Measurements from ENCODE around the gene AFTPH.

AFTPH gene

DNA sequence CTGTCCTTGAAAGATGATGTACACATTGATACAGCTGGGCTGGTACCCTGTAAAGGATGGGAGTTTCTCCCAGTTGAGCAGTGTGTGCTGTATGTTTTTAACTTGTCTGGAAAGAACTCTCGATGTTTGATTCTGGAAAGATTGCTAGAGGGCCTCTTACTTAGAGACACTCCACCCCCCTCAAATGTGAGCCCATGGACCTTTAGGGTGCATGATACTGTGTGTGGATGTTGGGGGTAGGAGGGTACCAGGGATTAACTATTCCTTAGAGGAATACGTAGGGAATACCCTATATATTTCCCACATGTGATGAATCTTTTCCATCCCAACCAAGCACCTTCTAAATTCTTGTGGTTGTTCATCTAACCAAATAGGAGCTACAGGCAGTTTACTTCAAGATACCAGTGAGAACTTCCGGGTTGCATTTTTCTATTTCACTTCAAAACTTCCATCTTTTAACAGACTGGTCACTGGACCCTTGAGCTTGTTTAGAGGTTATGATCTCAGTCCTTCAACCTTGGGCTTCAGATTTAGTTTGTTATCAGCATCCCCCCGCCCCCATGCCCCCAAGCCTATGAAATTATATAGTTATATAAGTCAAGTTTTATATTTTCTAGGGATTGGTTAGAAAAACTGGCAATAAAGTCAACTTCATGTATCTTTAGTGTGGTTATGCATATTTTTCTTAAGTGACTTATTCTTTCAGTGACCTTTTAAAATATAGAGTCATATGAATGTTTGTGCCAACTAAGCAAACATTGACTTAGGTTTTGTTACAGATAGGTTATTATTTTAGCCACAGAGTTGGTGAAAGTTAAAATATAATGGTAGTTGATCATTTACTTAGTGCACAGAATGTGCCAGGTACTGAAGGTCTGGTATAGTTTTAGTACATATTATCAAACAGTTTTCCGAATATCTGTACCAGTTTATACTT, 18.2 kb downstream of the AFTPH start:
- no peak for DNase-seq

- DNase-seq = no peak
Measured at GRCh38 chr2:64543008-64543697, 19.0 kb downstream of the AFTPH start.

GRCh38 chr2:64548761-64549160, 24.6 kb downstream of the AFTPH start:
- DNase-seq = no peak

DNA sequence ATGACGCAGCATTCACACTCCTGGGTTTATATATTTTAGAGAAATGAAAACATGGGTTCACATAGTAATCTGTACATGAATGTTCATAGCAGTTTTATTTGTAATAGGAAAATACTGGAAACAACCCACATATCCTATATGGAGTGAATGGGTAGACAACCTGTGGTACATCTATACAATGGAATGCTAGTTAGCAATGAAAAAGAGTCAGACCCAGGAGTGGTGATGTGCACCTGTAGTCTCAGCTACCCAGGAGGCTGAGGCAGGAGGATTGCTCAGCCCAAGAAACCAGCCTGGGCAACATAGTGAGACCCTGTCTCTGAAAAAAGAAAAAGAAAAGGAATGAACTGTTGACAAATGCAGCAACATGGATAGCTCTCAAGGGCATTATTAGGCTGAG, 25.9 kb downstream of the AFTPH start:
- DNase-seq = no peak

DNA sequence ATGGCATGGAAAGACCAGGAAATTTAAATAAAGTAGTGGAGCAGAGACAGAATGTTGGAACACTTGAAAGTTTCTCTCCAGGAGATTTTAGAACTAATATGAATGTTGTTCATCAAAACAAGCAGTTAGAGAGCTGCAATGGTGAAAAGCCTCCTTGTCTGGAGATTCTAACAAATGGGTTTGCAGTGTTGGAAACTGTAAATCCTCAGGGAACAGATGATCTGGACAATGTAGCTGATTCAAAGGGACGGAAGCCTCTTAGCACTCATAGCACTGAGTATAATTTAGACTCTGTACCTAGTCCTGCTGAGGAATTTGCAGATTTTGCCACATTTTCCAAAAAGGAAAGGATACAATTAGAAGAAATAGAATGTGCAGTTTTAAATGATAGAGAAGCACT, 27.7 kb downstream of the AFTPH start:
- DNase-seq = no peak

DNA sequence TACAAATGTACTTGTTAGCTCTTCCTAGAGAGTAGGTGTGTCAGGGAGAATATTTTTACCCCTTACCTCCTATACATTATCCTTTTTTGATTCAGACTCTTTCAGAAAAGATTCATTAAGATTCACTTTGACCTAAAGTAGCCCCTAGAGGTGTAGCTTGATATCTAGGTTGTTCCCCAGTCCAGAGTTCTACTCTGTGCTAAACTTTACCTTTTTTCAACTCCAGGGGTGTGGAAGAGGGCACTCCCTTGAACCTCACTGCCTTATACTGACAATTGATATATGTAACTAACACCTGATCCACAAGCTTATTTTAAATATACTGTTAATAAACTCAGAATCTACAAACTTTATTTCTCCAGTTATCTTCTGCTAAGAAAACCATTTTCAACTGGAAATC, 30.0 kb downstream of the AFTPH start:
- DNase-seq = no peak

DNA sequence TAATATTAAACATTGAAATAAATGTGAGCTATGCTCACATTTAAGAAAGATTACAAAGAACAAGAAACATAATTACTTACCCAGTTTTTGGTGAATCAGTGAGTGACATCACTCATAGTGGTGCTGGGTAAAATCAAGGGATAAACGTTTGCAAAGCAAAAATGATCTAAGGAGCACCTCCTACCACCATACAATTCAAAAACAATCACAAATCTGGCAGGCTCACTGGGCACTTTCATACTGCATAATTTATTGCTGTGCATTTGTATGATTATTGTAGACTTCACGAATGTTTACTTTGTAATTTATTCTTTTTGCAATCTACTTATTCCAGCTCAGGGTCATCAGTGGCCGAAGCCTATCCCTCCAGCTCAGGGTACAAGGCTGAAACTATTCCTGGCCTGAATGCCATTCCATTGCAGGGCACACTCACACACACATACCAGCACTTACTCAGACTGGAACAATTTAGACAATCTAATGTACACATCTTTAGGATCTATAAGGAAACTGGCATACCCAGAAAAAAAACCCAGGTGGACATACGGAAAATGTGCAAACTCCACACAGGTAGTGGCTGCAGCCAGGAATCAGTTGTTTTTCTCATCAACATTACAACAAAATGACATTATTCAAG, 34.4 kb downstream of the AFTPH start:
- DNase-seq = no peak

DNA sequence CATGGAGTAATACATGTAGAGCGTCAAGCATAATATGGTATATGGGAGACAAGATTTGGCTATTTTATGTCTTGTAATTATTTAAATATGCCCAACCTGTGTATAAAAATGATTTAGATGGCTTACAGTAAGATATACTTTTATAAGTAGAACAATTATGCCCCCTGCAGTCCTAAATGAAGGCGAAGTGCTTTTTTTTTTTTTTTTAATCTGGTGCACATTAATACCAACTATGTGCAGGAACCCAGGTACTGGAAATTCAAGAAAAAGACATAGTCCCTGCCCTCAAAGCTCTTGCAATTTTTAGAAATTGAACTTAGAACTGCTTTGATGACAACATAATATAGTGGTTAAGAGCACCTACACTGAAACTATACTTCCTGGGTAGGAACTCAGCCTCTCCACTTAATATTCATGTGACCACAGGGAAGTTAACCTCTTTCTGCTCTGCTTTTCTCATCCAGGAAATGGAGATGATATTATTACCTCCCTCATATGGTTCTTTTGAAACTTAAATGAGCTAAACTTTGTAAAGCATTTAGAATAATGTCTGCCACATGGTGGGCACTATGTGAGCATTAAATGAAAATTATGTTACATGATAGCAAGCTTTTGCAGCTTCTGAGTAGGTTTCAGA, 38.1 kb downstream of the AFTPH start:
- no peak for DNase-seq

- no peak for DNase-seq
Measured at GRCh38 chr2:64563436-64563938, 39.4 kb downstream of the AFTPH start.

GRCh38 chr2:64565949-64566710, 42.0 kb downstream of the AFTPH start:
- DNase-seq = no peak

- no peak for DNase-seq
Measured at GRCh38 chr2:64567473-64567872, 43.3 kb downstream of the AFTPH start.

DNA sequence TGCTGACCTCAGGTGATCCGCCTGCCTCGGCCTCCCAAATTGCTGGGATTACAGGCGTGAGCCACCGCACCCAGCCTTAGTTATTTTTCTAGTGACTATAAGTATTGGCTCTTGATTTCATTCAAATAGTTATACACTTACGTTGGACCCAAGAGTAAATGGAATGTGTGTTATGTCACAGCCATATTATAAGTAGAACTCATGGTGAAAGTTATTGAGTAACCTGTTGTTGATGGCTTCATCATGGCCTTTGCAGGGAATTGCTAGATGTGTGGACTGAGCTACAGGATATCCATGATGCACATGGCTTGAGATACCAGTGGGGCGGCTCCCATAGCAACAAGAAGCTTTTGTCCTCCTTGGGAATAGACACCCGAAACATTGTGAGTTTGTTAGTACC, 44.7 kb downstream of the AFTPH start:
- no peak for DNase-seq

- no peak for DNase-seq
Measured at GRCh38 chr2:64574871-64575270, 50.7 kb downstream of the AFTPH start.

GRCh38 chr2:64581018-64581417, 56.9 kb downstream of the AFTPH start:
- DNase-seq = no peak

DNA sequence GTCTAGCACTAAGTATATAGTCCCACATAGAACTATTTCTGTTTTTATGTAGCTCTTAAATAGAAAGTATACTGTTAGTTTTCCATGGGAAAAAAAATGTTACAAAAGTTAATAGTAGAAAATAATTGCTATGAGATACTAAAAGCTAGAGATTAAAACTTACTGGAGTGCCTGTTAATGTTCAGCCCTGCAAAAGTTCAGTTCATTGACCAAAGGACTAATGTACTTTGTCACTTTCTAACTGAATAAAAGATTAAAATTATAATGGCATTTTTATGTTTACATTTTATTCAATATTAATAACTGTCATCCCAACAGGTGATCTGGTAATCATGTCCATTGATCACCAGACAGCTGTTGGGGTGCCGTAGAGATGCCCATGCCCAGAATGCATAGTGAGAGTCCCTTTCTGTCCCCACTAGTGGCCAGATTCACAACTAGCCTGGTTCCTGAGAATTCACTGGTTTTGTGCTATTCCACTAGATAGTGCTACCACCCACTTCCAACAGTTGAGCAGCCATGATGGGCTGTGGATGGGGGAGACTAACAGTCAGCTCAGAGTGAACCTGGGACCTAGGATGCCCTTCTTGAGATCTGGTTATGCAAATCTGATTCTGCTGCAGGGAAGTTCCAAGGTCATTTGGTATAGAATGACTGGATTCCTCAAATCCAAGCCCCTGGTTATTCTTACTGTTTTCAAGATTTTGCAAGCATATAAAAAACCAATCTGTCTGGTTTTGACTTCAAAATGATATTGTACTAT, 57.8 kb downstream of the AFTPH start:
- DNase-seq = no peak

DNA sequence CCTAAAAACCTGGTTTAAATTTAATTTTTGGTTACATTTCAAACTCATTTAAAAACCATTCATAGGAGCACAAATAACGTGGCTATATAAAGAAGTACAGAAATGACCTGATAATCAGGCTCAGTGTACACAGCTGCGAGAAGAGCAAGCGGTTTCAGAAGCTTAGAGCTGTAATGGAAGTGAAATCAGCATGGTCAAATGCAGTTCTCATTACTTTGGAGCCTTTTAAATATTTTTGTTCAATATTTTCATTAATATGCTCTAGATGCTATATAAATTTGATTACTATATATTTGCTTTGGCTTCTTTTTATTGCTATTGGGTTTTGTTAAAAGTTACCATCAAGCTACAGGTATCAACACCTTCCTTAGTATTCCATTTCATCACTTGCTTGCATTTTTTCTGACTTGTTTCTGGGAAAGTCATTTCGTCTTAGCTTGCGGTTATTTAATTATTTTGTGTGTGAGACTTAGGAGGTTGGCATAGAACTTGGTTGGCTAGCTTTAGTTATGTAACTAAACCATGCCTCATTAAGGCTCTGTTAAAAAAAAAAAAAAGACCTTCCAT, 58.7 kb downstream of the AFTPH start:
- DNase-seq = no peak

GRCh38 chr2:64586054-64586453, 61.9 kb downstream of the AFTPH start:
- DNase-seq = no peak

DNA sequence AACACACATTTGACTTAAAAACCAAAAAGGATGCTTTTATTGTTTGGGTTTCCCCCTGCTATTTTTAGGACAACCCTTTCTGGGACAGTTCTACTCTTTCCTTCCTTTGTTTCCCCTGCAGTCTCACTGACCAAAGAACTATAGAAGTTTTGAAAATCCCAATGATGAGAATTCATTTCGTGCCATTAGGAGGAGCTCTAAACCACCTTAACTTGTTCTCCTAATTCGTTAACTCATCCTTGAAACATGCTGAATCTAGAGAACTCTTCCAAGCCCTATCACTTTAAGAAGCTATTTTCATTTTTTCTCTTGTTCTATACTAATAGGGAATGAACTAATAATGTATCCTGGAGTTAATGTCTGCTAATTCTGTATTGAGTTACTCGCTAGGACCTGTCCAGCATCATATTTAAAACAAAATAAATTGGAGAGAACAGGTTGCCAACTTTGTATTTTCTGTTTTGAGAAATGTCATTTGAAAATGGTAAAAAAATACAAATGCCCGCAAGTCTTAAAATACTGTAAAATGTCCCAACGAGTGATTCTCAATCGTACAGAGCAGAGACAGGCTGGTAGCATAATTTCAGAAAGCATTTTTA, 62.9 kb downstream of the AFTPH start:
- no peak for DNase-seq

GRCh38 chr2:64587561-64587960, 63.4 kb downstream of the AFTPH start:
- no peak for DNase-seq

- DNase-seq = no peak
Measured at GRCh38 chr2:64591188-64591587, 67.1 kb downstream of the AFTPH start.
